Measurements from ENCODE around the gene PRDM16. TPM values are rescaled to one million over a fixed set of nuclear protein-coding genes. Genes with fewer than 3 reads are reported as not detected.

PRDM16 gene
- total and polyA plus RNA-seq, 2 experiments from 2014 or later, result 0.14 to 0.16 TPM

- H3K79me2 ChIP-seq (replicated peaks; ENCODE audit: insufficient read depth), result no peaks in the 10 kb centered on the region
- DNase-seq (ENCODE audit: low spot score) (no peak), ATAC-seq (no peak)
- H4K20me1 ChIP-seq (replicated peaks; ENCODE audit: insufficient read depth), result no peaks in the 10 kb centered on the region
- H3K27me3 Mint-ChIP-seq (ENCODE audit: insufficient read depth, low read depth, poor library complexity), result peaks cover 14% of the 10 kb centered on the region
- H2AFZ ChIP-seq, result no peak overlapping the region
- H3K27ac Mint-ChIP-seq, result no peak overlapping the region
- H3K4me1 ChIP-seq (ENCODE audit: insufficient read depth), result no peaks in the 10 kb centered on the region
- H3K9me2 ChIP-seq (ENCODE audit: insufficient read depth), result no peaks in the 10 kb centered on the region
- no peak overlapping the region for H3K4me3 ChIP-seq
- peaks cover 4% of the 10 kb centered on the region; the same call in 2 of the 3 replicates for H3K4me1 Mint-ChIP-seq
- no peak overlapping the region for H3K27ac ChIP-seq (ENCODE audit: low read depth)
- no peaks in the 10 kb centered on the region for H3K36me3 Mint-ChIP-seq (ENCODE audit: low read depth)
- no peaks in the 10 kb centered on the region for H3K36me3 ChIP-seq (ENCODE audit: insufficient read depth)
- H3K4me3 Mint-ChIP-seq, result no peak overlapping the region
- no peaks in the 10 kb centered on the region for H3K27me3 ChIP-seq (ENCODE audit: insufficient read depth)
- no peak for TF ChIP-seq POLR2AphosphoS5 (IDR thresholded peaks at IDR 0.05; ENCODE audit: low read depth)
- TF ChIP-seq ZNF331 (CRISPR knock-in tag; IDR thresholded peaks at IDR 0.05; ENCODE audit: low read depth), result no peak
- TF ChIP-seq ZNF462 (CRISPR knock-in tag; IDR thresholded peaks at IDR 0.05), result no peak
- no peak for TF ChIP-seq EZH2phosphoT487 (IDR thresholded peaks at IDR 0.05; ENCODE audit: unreplicated experiment)
- no peak overlapping the region for H3K4me2 ChIP-seq
- no peaks in the 10 kb centered on the region for H3F3A ChIP-seq (replicated peaks; ENCODE audit: low read depth)
- H3K9me3 Mint-ChIP-seq, result no peaks in the 10 kb centered on the region
These were observed 167.4 kb downstream of the PRDM16 start for GRCh38 chr1:3236361-3236760.

DNA sequence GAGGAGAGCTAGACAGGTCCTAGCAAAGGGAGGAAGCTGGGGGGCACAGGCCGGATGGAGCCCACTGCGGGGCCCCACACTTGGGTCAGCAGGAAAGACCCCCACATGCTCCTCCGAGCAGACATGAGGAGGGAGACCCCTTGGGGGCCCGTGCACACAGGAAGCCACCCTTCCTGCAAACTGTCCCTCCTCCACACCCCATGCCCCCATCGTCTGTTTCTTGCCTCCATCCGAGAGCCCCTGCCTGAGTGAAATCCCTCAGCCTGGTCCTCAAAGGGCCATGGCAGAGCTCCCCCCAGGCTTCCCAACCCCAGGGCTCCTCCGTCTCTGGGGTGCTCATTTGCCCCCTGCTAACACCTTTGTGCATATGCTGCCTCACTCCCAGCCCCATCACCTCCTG lies 168.0 kb downstream of the PRDM16 start:
- peaks cover 6% of the 10 kb centered on the region; the same call in 2 of the 3 replicates for H3K4me1 Mint-ChIP-seq
- no peaks in the 10 kb centered on the region for H3F3A ChIP-seq (replicated peaks; ENCODE audit: low read depth)
- no peaks in the 10 kb centered on the region for H3K27me3 ChIP-seq (ENCODE audit: insufficient read depth)
- no peaks in the 10 kb centered on the region for H3K36me3 ChIP-seq (ENCODE audit: insufficient read depth)
- no peak overlapping the region for H3K27ac ChIP-seq (ENCODE audit: low read depth)
- no peaks in the 10 kb centered on the region for H3K79me2 ChIP-seq (replicated peaks; ENCODE audit: insufficient read depth)
- no peaks in the 10 kb centered on the region for H3K4me1 ChIP-seq (ENCODE audit: insufficient read depth)
- H4K20me1 ChIP-seq (replicated peaks; ENCODE audit: insufficient read depth), result no peaks in the 10 kb centered on the region
- H3K4me3 Mint-ChIP-seq, result no peak overlapping the region
- H3K9me2 ChIP-seq (ENCODE audit: insufficient read depth), result no peaks in the 10 kb centered on the region
- H3K4me2 ChIP-seq, result no peak overlapping the region
- DNase-seq (ENCODE audit: low spot score), result no peak
- H3K27me3 Mint-ChIP-seq (ENCODE audit: insufficient read depth, low read depth, poor library complexity), result peaks cover 17% of the 10 kb centered on the region
- no peaks in the 10 kb centered on the region for H3K36me3 Mint-ChIP-seq (ENCODE audit: low read depth)
- H2AFZ ChIP-seq, result no peak overlapping the region
- no peaks in the 10 kb centered on the region for H3K9me3 Mint-ChIP-seq
- no peak overlapping the region for H3K27ac Mint-ChIP-seq
- ATAC-seq, result no peak
- no peak overlapping the region for H3K4me3 ChIP-seq
- TF ChIP-seq CTCF (conservative IDR thresholded peaks at IDR 0.05; ENCODE audit: low read depth in 2 of 2) (no peak), EZH2phosphoT487 (IDR thresholded peaks at IDR 0.05; ENCODE audit: unreplicated experiment) (no peak), EZH2 (IDR thresholded peaks at IDR 0.05; ENCODE audit: low read depth, unreplicated experiment) (no peak), ZNF331 (CRISPR knock-in tag; IDR thresholded peaks at IDR 0.05; ENCODE audit: low read depth) (no peak), CREB1 (CRISPR knock-in tag; IDR thresholded peaks at IDR 0.05; ENCODE audit: low read depth) (no peak)
- TF ChIP-seq, protein P1, sequence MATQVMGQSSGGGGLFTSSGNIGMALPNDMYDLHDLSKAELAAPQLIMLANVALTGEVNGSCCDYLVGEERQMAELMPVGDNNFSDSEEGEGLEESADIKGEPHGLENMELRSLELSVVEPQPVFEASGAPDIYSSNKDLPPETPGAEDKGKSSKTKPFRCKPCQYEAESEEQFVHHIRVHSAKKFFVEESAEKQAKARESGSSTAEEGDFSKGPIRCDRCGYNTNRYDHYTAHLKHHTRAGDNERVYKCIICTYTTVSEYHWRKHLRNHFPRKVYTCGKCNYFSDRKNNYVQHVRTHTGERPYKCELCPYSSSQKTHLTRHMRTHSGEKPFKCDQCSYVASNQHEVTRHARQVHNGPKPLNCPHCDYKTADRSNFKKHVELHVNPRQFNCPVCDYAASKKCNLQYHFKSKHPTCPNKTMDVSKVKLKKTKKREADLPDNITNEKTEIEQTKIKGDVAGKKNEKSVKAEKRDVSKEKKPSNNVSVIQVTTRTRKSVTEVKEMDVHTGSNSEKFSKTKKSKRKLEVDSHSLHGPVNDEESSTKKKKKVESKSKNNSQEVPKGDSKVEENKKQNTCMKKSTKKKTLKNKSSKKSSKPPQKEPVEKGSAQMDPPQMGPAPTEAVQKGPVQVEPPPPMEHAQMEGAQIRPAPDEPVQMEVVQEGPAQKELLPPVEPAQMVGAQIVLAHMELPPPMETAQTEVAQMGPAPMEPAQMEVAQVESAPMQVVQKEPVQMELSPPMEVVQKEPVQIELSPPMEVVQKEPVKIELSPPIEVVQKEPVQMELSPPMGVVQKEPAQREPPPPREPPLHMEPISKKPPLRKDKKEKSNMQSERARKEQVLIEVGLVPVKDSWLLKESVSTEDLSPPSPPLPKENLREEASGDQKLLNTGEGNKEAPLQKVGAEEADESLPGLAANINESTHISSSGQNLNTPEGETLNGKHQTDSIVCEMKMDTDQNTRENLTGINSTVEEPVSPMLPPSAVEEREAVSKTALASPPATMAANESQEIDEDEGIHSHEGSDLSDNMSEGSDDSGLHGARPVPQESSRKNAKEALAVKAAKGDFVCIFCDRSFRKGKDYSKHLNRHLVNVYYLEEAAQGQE (IDR thresholded peaks at IDR 0.05; ENCODE audit: unreplicated experiment), result no peak

All from GM23338 (cell line).